Measurements from ENCODE around the gene IQGAP2.

DNA sequence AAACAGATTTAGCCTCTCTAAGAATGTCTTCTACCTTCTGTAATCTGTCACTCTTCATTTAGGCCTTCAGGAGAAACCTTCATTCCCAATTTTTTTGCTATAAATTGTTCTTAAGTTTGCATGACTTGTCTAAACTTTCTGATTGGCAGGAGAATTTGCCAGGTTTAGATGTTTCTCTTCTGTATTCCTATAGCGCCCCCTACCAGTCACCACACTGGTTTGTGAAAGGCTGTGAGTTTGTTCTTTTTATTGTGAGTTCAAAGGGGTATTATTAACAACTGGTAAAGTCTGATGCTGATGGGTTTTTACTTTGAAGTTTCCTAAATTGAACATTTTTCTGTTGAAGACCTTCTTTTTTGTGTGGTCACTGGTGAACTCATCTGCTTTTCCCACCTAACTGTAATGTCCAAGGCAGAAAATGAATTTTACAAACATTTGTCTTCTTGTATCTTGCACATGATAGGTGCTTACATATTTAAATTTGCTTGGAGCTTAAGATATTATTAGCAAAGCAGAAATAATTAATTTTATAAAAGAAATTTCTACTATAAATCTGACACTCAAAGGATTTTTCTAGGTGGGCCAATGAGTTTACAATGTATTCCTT, 238.5 kb downstream of the IQGAP2 start:
- TF ChIP-seq, protein P1, sequence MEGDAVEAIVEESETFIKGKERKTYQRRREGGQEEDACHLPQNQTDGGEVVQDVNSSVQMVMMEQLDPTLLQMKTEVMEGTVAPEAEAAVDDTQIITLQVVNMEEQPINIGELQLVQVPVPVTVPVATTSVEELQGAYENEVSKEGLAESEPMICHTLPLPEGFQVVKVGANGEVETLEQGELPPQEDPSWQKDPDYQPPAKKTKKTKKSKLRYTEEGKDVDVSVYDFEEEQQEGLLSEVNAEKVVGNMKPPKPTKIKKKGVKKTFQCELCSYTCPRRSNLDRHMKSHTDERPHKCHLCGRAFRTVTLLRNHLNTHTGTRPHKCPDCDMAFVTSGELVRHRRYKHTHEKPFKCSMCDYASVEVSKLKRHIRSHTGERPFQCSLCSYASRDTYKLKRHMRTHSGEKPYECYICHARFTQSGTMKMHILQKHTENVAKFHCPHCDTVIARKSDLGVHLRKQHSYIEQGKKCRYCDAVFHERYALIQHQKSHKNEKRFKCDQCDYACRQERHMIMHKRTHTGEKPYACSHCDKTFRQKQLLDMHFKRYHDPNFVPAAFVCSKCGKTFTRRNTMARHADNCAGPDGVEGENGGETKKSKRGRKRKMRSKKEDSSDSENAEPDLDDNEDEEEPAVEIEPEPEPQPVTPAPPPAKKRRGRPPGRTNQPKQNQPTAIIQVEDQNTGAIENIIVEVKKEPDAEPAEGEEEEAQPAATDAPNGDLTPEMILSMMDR (IDR thresholded peaks at IDR 0.05), result peak in 2 of 3 experiments; percentile 48 to 55
- no peak for TF ChIP-seq POLR2A (IDR thresholded peaks at IDR 0.05)

Data from testis (tissue), 2 donors.